GM18909 (cell line): ENCODE results near the gene NELFE.
"Not testable (repeated sequence)": the region's sequence is repeated elsewhere in the genome, so short reads cannot be mapped to it uniquely, and the experiment has no call there.

Source experiments
- ATAC-seq: cut with Tn5 transposase; IDR thresholded peaks from one replicate; pipeline ENCODE4 v1.9.1; 2021; ENCODE audit warnings: mild to moderate bottlenecking; ENCODE audit not compliant: unreplicated experiment, poor library complexity

The NELFE gene, protein sequence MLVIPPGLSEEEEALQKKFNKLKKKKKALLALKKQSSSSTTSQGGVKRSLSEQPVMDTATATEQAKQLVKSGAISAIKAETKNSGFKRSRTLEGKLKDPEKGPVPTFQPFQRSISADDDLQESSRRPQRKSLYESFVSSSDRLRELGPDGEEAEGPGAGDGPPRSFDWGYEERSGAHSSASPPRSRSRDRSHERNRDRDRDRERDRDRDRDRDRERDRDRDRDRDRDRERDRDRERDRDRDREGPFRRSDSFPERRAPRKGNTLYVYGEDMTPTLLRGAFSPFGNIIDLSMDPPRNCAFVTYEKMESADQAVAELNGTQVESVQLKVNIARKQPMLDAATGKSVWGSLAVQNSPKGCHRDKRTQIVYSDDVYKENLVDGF

DNA sequence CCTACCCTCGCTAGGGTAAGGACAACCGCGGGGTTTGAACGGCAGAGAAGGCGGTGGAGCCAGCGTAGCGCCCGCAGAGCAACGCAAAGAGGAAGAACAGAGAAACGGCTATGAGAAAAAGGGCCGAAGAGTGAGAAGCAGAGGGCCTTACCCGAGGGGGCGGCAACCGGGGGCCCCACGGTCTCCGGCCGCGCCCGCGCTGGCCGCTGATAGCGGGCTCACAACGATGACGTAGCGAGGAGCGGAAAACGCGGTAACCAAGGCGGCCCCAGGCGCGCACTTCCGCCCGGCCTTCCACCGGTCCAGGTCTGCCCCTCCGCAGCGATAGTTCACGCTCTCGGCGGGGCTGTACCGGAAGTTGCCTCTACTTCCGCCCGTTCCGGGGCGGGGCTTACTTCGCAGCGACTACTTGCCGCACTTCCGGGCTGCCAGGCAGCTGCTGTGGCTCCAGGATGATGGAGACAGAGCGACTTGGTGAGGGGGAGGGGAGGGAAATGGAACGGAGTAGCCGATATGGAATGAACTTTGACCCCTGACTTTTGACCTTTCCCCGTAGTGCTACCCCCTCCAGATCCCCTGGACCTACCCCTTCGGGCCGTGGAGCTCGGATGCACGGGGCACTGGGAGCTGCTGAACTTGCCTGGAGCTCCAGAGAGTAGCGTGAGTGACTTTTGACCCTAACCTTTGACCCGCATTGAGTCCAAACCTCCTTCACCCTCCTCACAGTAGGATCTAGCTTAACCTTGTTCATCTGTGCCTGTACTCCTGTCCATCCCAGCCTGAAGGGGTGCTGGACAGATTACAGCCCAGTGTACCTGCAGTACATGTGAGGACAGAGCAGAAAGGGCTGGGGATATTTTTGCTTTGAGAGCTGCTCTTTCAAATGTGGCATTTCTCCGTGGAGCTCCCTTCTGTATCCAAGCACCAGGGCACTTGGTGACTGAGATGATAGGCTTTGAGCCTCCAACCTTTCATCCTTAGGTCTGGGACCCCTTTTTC, at the start of gene NELFE, which contains the start of gene SKIC2:
Gene NELFE, minus strand, starts transcription at position 231 of the 999 bp plus-strand sequence. CDS start 525 bp downstream, outside the sequence.
Gene SKIC2, plus strand, starts transcription at position 435 of the 999 bp plus-strand sequence. Its CDS starts 18 bp downstream, at position 453.
- peak; percentile 94 for ATAC-seq

DNA sequence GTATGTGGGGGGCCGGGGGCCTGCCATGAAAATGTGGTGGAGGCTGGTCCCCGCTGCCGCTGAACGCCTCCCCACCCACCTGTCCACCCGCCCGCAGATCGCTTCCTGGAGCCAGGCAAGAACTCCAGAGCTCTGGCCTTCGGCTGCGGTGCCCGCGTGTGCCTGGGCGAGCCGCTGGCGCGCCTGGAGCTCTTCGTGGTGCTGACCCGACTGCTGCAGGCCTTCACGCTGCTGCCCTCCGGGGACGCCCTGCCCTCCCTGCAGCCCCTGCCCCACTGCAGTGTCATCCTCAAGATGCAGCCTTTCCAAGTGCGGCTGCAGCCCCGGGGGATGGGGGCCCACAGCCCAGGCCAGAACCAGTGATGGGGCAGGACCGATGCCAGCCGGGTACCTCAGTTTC, 49.3 kb upstream of the NELFE start:
- not testable (repeated sequence) for ATAC-seq

DNA sequence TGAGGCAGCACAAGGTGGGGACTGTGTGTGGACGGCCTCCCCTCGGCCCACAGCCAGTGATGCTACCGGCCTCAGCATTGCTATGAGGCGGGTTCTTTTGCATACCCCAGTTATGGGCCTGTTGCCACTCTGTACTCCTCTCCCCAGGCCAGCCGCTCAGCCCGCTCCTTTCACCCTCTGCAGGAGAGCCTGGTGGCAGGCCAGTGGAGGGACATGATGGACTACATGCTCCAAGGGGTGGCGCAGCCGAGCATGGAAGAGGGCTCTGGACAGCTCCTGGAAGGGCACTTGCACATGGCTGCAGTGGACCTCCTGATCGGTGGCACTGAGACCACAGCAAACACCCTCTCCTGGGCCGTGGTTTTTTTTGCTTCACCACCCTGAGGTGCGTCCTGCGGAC, 48.3 kb upstream of the NELFE start:
- not testable (repeated sequence) for ATAC-seq

DNA sequence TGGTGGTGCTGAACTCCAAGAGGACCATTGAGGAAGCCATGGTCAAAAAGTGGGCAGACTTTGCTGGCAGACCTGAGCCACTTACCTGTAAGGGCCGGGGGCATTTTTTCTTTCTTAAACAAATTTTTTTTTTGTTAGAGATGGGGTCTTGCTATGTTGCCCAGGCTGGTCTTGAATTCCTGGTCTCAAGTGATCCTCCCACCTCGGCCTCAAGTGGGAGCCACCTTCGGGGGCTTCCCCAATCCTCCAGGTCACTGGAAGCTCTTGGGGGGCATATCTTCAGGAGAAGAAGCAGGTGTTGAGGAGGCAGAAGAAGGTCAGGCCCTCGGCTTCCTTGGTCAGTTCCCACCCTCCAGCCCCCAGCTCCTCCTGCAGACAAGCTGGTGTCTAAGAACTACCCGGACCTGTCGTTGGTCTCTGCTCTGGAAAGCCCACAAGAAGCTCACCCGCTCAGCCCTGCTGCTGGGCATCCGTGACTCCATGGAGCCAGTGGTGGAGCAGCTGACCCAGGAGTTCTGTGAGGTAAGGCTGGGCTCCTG, 47.3 kb upstream of the NELFE start:
- ATAC-seq: not testable (repeated sequence)

DNA sequence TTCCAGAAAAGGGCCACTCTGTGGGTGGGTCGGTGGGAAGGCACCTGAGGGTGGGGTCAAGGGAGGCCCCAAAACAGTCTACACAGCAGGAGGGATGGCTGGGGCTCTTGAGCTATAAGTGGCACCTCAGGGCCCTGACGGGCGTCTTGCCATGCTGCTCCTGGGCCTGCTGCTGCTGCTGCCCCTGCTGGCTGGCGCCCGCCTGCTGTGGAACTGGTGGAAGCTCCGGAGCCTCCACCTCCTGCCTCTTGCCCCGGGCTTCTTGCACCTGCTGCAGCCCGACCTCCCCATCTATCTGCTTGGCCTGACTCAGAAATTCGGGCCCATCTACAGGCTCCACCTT, 46.7 kb upstream of the NELFE start:
- not testable (repeated sequence) for ATAC-seq

DNA sequence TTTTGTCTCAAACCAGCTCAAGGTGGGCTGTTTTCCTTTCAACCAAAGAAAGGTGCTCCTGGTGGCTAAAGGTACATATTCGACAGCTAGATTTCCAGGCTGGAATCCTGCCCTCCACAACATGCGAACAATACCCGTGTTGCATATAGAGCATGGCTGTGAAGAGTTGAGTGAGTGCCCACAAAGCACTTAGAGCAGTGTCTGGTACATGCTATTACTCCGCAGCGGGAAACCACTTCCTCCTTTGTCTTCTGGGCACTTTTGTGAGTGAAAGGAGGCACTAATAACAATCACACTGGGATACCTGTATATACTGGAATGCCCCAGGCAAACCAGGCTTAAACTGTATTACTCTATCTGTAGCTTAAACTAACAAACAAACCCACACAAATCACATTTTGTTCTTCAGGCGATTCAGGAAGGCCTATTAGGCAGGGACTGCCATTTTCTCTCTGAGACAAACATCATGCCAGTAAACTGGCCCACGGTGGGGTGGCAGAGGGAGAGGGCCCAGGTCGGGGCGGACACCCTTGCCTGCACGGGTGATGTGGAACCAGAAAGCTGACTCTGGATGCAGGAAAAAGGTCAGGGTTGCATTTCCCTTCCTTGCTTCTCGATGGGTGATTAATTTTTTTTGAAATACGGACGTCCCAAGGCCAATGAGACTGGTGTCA, 46.2 kb upstream of the NELFE start:
- not testable (repeated sequence) for ATAC-seq

DNA sequence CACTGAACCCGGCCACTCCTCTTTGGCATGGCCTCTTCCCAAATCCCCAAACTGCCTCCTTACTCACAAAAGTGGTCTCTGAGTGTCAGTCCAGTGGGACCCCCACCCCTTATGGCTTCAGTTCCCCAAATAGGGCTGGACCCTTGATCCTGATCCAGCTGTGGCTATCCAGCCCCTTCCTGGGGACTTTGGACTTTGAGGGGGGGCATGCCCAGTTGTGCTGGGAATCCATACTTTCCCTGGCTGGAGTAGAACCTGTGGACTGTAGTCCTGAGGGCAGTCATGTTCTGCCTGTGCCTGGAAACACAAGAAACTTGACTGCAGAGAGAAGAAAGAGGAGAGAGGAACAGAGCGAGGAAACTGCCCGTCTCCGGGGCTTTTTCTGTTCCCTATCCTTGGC, 45.6 kb upstream of the NELFE start:
- ATAC-seq: not testable (repeated sequence)

DNA sequence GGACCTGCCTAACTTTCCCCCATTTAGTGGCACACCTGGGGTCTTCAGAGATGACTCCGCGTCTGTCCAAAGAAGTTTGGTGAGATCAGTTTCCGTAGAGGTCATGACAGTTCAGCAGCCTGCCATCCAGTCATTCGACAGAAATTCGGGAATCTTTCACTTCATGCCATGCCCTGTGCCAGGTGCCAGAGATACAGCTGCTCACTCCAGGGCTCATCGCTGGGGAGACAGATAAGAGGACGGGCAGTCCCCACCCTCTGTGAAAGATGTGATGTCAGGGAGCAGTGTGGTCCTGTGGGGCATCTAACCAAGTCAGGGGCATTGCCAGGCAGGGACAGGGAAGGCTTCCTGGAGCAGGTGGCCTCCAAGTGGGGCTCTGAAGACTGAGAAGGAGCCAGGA, 44.5 kb upstream of the NELFE start:
- ATAC-seq: not testable (repeated sequence)

DNA sequence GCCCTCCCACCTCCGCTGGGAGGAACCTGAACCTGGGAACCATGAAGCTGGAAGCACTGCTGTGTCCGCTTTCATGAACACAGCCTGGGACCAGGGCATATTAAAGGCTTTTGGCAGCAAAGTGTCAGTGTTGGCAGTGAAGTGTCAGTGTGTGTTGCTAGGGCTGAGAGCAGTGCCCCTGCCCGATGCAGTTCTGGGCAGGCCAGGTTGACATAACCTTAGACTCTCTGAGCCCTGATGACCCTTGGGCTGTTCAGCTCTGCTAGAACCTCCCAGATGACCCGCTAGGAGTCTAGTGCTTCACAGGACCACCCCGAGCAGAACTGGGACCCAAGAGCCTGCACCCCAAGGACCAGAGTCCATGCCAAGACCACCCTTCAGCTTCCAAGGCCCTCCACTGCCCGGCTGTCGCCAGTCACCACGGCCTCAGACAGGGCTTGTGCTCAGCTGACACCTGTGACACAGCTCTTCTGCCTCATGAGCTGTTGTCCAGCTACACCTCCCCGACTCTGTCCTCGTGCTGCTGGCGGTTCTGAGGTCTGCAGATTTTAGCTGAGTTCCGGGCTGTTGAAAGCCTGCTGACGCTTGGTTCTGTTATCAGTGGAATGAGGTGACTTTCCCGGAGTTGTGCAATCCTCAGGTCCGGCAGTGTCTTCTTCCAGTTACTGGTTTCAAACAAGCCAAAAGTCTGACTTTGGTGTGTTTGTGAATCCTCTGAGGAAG, 43.9 kb upstream of the NELFE start:
- not testable (repeated sequence) for ATAC-seq

DNA sequence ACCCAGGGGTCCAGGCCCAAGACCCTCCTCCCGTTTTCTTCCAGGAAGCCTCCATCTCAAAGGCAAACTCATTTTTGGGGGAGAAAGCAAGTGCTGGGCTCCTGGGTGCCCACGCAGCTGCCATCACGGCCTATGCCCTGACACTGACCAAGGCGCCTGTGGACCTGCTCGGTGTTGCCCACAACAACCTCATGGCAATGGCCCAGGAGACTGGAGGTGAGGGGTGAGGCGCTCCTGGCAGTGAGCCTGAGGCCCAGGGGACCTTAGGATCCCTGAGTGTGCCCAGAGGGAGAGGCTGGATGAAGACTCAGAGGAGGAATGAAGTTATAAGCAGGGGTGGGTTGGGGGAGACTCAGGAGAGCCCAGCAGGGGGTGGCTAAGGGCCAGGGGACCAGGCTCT, 37.6 kb upstream of the NELFE start:
- not testable (repeated sequence) for ATAC-seq

DNA sequence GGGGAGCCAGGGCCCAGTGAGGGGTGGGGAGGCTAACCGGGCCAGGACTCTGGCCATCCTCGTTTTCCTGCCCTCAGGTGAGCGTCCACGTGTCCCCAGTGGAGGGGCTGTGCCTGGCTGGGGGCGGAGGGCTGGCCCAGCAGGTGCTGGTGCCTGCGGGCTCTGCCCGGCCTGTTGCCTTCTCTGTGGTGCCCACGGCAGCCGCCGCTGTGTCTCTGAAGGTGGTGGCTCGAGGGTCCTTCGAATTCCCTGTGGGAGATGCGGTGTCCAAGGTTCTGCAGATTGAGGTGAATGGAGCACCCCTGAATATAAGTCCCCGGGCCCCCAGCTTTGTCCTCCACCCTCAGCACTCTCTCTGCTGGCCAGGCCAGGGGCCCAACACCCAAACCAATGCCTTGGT, 35.6 kb upstream of the NELFE start:
- ATAC-seq: not testable (repeated sequence)

DNA sequence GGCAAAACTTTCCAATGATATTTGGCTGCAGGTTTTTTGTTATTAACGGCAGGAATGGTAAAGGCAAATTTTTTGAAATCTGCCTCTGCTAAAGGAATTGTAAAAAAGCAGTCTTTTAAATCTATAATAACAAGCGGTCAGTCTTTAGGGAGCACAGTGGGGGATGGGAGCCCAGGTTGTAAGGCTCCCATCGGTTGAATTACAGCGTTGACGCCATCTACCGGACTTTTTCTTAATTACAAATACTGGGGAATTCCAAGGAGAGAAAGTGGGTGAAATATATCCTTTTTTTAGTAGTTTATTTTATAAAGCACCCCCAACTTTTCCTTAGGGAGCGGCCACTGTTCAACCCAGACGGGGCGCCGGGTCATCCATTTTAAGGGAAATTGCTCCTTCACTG, 30.6 kb upstream of the NELFE start:
- not testable (repeated sequence) for ATAC-seq

DNA sequence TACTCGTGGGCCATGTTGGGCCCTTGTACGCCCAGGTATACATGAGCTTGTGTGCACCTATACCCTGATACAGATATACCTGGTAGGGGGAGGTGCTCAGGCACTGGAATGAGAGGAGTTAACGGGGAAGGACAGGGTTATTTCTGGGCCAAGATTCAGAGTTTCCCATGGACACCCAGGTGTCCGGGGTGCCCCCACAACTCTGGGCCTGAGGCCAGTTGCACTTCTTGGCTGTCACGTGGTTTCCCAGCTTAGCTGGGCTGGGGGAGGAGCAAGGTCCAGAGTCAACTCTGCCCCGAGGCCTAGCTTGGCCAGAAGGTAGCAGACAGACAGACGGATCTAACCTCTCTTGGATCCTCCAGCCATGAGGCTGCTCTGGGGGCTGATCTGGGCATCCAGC, 23.0 kb upstream of the NELFE start, which contains the start of gene C4A:
Gene C4A, plus strand, starts transcription at position 314 of the 400 bp plus-strand sequence. Its CDS starts 51 bp downstream, at position 365.
- ATAC-seq: not testable (repeated sequence)

DNA sequence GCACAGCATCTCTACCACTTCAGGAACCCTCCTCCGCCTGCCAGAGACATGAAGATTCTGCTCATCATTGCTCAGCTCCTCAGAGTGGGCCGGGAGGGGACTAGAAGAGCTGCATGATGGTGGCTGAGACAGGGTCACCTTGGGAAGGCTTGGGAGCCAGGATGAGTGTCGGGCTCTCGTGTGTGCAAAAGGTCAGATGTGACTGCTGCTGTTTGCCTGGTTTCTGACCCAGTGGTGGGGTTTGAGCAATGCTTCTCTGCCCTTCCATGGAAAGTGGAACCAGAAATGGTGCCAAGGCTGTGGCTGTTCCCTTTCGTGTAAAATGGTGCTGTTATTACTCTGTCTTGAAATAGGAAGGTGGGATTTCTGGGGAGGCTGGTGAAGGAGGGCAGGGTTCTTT, 22.2 kb upstream of the NELFE start:
- not testable (repeated sequence) for ATAC-seq

DNA sequence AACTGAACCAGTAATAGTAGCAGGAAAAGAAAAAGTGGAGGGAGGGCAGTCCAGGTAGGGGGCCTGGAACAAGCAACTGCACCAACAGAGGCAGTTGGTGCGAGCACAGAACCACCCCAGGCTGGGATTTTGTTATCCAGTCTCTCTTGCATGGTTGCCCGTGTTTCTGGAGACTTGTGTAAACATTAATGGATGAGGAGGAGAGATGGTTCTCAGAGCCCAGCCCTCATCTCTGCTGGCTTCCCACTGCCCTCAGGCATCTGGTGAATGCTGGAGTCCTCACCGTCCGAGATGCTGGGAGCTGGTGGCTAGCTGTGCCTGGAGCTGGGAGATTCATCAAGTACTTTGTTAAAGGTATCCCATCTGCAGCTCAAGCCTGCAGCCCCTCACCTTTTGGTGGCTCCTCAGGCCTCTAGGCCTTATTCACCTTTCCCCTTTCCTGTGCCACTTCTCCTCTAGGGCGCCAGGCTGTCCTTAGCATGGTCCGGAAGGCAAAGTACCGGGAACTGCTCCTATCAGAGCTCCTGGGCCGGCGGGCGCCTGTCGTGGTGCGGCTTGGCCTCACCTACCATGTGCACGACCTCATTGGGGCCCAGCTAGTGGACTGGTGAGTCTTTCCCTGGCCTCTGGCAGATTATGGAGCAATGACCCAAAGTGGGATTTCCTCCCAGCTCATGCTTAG, 21.6 kb upstream of the NELFE start:
- ATAC-seq: not testable (repeated sequence)

DNA sequence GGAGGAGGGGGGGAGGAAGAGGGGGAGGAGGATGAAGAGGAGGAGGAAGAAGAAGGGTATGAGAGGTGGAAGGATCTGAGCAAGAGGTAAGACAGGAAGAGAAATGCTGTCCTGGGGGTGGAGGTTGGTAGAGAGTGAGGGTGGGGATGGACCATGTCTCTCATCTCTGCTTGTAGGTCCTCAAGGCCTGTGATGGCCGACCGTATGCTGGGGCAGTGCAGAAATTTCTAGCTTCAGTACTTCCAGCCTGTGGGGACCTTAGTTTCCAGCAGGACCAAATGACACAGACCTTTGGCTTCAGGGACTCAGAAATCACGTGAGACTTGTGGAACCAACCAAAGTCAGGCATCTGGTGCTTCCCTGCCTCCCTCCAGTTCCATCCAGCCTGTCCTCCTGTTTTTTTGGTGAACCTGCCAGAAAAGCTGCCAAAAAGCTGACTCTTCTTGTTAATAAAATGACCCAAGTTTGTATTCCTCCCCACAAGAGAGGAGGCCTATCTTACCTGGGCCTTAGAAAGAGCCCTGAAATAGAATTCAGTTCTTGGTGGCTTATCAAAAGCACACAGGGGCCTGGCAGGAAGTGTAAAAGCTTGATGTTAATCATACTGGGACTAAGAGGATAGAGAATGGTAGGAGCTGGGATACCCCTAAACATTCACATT, 20.6 kb upstream of the NELFE start:
- no peak for ATAC-seq

DNA sequence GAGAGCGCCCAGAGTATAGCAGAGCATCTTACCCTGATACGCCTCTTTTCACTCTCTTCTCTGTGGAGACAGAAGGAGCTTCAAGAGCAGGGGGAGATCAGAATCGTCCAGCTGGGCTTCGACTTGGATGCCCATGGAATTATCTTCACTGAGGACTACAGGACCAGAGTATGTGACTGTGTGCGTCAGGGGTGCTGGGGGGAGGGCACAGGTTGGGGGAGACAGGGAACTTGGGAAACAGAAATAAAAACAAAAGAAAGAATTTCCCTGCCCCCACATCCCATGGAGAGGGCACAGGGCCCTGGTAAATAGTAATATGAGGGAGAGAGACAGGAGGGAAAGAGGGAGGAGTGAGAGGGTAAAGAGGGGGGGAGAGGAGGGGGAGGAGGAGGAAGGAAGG, 20.1 kb upstream of the NELFE start:
- no peak for ATAC-seq

DNA sequence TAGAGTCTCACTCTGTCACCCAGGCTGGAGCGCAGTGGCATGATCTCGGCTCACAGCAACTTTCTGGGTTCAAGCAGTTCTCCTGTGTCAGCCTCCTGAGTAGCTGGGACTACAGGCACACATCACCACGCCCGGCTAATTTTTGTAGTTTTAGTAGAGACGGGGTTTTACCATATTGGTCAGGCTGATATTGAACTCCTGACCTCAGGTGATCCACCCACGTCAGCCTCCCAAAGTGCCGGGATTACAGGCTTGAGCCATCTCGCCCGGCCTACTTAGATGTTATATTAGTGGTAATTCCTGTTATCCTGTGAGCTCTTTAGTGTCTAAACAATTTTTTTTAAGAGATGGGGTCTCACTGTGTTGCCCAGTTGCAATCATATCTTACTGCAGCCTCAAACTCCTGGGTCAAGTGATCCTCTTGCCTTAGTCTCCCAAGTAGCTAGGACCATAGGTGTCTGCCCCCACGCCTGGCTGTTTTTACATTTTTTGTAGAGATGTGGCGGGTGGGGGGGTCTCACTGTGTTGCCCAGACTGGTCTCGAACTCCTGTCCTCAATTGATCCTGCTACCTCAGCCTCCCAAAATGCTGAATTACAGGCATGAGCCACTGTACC, 19.2 kb upstream of the NELFE start:
- no peak for ATAC-seq
